ENCODE results near the gene ACVRL1.

Gene ACVRL1

DNA sequence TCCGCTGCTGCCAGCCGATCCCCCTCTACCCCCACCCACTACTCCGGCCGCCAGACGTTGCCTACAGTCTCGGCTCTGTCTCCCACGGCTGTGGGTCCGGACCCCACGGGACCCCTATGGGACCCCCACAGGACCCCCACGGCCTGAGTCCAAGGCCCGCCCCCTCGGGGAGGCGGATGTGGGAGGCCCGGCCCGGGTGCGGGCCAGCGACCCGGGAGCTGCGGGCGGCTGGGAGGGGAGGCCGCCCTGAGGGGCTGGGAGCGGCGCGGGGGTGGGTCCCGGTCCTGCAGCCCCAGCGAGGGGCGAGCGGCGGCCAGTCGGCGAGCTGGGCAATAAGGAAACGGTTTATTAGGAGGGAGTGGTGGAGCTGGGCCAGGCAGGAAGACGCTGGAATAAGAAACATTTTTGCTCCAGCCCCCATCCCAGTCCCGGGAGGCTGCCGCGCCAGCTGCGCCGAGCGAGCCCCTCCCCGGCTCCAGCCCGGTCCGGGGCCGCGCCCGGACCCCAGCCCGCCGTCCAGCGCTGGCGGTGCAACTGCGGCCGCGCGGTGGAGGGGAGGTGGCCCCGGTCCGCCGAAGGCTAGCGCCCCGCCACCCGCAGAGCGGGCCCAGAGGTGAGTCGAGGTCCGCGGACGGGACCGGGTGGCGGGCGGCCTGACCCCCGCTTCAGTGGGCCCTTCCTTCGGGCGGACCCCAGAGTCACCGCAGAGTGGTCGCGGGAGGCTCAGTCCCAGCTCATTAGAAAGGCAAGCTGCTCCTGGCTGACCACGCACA, at the start of gene ACVRL1:
Gene ACVRL1, plus strand, starts transcription at position 422 of the 773 bp plus-strand sequence. CDS start 4,971 bp downstream, outside the sequence.
- no peak for DNase-seq (ENCODE audit: low spot score)

DNA sequence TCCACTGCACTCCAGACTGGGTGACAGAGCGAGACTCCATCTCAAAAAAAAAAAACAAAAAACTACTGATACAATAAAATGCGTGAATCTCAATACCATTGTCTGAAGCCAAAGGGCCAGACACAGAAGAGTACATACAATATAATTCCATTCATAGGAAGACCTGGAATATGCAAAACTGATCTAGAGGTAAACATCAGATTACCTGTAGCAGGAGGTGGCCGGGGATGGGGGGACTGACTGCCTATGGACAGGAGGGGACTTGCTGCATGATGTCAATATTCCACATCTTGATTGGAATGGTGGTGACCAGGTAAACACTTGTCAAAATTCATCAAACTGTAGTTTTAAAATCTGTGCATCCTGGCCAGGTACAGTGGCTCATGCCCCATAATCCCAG, 46.3 kb upstream of the ACVRL1 start:
- DNase-seq (ENCODE audit: low spot score) = no peak

DNA sequence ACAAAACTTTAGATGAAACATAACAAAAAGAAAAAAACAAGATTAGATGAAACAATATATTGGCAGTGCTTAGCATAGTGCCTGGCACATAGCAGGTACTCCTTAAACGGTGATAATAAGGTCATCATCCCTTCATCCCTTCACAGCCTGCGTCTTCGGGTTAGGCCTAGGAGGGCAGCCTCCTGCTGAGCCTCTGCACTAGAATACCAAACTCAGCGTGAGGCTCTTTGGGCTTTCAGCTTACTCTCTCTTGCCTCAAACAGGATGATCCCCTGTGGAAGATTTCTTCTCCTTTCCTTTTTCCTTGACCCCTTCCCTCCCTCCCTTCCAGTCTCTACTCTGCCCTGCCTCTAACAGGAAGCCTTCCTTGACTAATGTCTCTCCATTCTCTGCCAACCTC, 44.4 kb upstream of the ACVRL1 start:
- DNase-seq (ENCODE audit: low spot score) = no peak

DNA sequence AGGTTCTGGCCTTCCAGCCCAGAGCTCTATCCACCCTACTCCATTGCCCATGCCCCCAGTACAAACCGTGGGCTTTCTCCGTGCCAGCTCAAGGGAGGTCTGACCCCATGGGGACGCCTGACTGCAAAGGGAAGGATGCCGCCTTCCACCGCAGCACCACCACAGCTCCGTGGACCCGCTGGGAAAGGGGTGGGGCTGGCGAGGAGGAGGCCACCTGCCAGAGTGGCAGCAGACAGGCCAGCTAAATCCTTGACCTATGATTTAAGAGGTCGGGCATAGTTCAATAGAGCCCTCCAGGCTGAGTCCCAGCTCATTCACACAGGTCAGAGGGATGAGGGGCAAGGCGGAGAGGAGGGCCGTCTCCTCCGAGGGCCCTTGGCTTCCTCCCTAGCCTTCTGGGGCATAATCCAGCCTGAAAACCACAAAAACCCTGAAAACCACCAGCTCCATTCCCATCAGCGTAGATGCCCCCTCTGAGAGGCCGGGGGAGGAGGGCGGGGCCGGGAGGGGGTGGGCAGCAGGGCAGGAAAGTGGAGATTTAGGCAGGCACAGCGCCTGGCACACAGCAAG, 43.9 kb upstream of the ACVRL1 start:
- no peak for DNase-seq (ENCODE audit: low spot score)

DNA sequence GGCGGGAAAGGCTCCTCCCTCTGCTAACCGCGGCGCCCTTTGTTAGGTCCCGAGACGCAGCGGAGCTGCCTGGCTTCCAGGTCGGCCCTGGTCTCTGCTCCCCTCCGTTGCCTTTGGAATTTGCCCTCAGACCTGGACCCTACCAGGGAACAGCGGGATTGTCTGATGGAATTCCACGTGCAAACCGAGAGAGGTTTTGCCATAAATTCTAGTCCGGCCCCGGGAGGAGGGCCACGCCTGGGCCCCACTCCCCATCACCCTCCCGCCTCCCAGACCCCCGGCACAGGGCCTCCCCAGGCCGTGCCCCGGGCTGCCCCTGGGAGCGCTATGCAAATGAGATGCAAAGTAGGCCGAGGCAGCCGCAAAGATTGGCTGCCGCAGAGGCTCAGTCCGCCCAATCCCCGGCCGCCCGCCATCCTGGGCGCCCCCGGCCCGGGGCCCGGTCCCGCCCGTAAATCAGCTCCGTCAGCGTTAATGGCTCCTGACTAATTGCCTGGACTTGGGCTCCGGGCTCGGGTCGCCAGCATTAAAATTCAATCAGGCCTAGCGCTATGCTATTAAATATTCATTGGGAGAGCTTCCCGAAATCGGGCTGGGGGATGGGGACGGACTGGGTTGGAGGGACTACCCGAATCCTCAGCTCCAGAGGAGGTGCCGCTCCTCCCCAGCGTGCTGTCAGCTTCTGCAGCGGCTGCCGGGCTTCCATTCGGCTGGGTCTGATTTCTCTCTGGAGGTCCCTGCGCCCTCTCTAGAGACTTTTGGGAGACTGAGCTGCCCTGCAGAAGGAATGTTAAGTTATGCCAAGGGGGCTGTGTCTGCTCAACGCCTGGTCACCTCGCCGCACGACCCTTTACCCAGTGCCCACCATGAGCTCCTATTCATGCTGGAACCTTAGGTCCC, 43.1 kb upstream of the ACVRL1 start:
- DNase-seq (ENCODE audit: low spot score) = no peak

DNA sequence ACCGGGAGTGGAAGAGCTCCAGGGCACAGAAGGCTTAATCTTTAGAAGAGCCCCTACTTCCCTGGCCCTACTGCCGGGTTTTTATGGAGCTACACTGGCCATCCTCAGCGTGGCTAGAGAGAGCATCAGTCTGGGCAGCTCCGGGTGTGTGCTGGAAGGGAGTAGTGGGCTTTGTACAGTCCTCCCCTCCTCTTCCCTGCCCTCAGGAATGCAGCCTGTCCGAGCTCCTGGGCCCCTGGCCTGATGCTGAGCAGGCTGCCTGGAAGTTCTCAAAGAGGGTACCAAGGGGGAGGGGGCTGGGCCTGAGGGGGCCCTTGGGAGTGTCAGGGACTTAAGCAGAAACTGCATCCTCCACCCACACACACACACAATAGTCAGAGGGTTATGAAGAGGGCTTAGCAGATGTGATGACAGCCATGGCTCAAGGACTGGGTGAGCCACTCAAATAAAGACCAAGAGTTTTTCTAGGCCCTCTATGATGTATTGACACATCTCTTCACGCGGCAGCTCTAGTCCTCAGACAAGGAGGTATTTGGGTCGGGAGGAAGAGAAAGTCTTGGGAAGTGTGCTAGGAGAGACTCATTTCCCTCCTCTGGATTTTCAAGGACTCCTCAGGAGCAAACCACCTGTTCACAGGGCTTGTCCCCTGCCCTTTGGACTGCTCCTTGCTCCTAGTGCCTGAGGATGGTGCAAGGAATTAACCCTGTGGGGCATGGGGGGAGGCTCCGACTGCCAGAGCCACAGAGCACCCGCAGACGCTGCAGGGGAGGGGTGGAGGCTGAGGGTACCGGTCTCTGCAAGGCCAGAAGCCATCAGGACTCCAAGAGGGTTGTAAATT, 42.3 kb upstream of the ACVRL1 start:
- DNase-seq (ENCODE audit: low spot score) = no peak

DNA sequence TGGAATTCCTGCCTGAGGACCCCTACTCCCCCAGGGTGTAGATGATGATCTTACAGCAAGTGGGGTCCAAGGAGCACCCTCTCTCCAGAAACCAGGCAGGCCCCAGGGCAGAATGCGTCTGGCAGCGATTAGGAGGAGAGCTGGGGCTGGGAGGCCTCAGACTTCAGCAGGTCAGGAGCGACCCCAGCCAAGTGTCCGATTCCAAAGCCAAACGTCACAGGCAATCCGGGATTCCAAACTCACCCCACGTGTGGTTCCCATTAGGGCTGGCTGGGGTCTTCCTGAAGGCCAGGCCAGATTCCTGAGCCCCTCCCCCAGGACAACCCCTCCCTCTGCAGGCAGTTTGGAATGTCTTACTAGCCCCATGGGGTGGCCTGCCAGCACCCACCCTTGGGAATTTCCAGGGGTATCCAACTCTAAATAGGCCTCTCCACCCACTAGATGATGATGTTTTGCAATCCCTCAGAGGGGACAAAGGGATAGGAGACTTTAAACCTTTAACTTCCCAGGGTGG, 41.5 kb upstream of the ACVRL1 start:
- DNase-seq (ENCODE audit: low spot score) = no peak

DNA sequence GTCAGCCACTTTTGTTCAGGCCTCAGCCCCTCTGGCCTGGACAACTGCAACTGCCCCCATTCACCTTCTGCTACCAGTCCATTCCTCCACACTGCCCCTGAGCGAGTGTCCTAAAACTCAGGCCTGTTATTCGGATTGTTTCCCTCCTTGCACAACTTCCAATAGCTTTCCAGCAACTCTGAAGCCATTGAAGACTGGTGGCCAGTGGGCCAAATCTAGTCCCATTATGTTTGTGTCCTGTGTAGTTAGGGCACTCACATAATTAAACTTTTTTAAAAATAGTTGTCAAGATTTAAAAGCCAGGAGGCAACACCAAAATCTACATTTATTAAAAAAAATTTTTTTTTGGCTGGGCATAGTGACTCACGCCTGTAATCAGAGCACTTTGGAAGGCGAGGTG, 41.0 kb upstream of the ACVRL1 start:
- DNase-seq (ENCODE audit: low spot score) = no peak

DNA sequence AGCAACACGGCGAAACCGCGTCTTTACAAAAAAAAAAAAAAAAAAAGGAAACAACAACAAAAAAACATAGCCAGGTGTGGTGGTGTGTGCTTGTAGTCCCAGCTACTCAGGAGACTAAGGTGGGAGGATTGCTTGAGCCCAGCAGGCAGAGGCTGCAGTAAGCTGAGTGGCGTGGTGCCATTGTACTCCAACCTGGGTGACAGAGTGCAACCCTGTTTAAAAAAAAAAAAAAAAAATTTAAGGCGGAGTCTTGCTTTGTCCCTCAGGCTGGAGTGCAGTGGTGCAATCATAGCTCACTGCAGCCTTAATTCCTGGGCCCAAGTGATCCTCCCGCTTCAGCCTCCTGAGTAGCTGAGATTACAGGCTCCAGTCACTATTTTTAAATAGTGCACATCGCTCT, 40.5 kb upstream of the ACVRL1 start:
- no peak for DNase-seq (ENCODE audit: low spot score)

DNA sequence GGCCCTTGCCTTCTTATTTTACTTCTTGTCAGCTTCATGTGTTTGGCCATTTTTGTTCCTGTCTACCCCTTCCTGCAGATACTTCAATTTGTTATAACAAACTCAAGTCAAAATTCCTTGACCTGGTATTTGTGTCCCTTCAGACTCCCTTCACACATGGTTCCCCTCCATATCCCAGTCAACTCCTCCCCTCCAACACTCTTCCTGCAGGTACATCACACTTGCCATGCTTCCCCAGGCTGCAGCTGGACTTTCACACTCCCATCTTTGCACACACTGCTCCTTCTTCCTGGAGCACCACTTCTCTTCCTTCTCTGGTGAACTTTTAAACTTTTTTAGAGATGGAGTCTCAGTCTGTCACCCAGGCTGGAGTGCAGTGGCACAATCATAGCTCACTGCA, 39.9 kb upstream of the ACVRL1 start:
- no peak for DNase-seq (ENCODE audit: low spot score)

DNA sequence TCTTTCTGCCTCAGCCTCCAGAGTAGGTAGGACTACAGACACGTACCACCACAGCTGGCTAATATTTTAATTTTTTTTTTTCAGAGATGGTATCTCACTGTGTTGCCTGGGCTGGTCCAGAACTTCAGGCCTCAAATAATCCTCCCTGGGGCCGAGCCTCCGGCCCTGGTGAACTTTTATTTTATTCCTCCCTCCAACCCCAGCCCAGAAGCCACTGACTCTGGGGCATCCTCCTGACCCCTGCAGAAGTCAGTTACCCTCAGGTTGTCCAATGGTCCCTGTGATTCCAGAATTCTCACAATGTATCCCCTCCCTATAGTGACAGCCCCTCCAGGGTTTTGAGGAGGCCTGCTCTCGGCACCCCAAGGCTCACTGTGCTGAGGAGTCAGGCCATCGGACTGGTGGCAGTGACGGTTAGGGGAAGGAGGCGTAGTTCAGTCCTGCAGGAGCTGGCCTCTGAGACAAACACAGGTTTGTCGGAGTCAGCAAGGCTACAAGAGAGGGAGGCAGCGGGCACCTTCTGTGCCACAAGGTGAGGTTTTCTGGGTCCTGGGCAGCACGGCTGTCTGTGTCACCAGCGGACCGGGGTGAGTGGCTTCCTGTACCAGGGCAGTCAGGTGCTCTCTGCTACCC, 39.4 kb upstream of the ACVRL1 start:
- no peak for DNase-seq (ENCODE audit: low spot score)

DNA sequence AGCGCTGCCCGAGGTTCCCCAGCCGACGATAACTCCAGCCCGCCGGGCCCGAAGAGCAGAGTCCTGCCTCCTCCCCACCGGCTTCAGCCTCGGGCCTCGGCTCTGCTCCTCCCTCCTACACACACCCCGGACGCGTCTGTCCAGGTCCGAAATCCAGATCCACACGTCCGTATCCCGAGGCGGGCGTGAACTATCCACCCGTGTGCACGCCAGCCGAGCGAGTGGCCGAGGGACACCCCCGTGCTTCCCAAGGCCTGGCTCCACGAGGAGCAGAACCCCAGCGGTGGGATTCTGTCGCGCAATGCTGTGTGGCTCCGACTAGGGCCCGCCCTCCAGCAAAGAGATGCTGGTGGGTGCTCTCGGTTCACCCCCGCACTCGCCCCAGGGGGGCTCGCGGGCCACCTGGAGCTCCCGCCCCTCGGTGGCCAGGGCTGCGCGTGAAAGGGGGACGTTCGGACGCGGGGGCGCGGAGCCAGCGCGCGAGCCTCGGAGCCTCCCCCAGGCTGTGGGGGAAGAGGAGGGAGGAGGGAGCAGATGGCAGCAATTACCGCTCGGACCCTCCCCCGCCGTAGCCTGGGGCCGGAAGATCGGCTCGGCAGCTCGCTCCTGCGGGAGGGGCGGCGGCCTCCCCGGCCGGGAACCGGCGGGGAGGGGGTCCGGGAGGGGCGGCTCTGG, 38.3 kb upstream of the ACVRL1 start:
- DNase-seq (ENCODE audit: low spot score) = no peak

DNA sequence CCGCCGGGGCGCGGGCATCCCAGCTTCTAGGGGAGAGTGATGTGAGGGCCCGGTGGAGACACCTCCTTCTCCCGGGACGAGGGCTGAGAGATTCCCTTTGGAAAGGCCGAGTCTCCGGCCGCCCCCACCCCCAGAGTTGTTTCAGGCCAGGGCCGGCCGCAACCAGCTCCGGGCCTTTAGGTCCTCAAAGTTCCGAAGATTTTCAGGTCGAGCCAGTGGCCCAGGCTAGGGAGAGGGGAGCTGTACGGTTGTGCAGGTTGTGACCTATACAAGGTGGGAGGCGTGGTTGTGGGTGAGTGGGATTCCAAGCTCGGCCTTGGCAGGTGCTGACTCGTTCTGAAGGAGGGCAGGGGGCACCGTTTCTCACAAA, 37.8 kb upstream of the ACVRL1 start:
- no peak for DNase-seq (ENCODE audit: low spot score)

DNA sequence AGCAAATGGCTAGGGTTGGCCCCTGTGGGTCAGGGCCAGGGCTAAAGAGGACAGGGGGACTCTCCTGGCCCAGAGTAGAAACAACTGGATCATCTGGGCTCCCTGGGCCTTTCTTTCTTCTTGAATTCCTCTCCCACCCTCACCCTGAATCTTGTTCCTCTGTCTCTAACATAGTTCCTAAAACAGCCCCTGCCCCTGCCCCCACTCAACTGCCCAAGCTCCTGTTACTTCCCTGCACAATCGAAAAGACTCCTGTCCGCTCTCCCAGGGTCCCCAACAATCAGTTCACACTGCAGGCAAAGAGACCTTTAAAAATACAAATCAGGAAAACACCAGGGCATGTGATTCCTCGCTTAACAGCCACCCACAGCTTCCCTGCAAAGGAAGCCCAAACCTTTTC, 37.4 kb upstream of the ACVRL1 start:
- no peak for DNase-seq (ENCODE audit: low spot score)

DNA sequence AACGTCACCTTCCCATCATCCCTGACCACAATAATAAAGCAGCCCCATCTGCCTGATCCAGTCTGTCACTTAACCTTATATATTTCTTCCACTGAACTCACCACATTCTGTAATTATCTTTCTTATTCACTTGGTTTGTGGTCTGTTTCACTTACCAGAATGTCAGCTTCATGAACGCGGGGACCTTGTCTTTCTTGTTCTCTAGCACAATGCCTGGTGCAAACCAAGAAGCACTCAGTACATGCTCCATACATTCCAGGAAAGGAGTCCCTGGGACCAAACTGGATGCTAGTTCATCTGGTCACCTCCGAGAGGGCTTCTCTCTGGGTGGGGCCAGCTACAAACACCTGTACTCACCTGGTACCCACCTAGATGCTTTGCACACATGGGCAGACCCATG, 36.8 kb upstream of the ACVRL1 start:
- DNase-seq (ENCODE audit: low spot score) = no peak

DNA sequence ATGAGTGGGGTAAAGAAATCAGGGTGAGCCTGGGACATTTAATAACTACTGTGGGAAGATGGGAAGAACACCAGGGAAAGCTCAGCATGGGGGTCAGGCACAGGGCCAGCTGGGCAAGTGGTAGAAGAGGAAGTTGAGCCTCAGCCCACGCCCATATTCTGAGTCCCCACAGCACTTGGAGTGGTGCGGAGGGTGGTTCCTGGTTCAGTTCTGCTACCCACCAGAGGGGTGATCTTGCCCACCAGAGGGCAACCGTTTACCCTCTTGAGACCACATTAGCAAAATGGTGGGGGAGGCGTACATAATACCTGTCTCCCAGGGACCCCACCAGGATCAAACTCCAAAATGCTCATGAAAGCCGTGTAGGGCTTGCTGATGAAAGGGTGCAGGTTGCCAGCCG, 36.2 kb upstream of the ACVRL1 start:
- DNase-seq (ENCODE audit: low spot score) = no peak

DNA sequence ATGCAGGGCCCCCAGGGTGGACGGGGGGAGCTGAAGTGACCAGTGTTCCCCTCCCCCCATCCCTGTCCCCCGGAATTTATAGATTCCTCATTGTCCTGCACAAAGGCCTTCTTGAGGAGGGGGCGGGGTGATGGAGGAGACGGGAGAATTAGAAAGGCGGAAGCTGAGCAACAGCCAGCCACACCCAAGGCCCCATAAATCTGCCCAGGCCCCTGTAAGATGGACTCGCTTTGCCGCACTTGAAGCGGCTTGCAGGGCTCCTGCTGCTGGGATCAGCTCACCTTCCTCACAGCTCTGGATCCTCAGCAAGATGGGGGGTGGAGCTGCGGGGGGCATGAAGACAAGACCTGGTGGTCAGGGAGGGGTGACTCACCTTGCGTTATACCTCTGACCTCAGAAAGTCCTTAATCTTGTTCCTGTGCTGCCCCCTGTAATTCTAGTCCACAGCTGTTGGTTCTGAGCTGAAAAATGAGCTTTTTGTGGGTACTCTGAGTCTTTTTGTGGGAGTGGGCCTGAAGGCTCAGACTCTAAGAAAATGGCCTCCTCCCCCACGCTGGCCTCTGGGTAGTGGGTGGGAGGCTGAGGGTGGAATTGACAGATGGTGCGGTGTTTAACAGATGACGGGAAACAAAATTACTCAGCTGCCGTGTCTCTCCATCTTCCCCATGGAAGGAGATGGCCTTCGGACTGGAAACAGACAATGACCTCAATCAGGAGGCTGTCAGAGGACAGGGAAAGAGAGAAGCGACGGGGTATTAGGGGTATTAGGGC, 35.2 kb upstream of the ACVRL1 start:
- DNase-seq (ENCODE audit: low spot score) = no peak

DNA sequence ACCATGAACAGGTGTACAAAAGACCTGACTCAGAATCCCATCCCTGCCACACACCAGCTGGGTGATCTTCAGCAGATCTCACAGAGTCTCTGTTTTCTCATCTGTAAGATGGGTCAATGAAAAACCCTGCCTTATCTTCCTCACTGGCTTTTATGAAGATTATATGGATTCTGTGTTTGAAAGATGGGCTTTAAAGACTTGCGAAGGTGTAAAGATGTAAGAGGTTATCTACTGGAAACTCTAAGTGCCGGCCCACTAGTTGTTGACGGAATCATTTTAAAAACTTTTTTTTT, 34.7 kb upstream of the ACVRL1 start:
- no peak for DNase-seq (ENCODE audit: low spot score)

DNA sequence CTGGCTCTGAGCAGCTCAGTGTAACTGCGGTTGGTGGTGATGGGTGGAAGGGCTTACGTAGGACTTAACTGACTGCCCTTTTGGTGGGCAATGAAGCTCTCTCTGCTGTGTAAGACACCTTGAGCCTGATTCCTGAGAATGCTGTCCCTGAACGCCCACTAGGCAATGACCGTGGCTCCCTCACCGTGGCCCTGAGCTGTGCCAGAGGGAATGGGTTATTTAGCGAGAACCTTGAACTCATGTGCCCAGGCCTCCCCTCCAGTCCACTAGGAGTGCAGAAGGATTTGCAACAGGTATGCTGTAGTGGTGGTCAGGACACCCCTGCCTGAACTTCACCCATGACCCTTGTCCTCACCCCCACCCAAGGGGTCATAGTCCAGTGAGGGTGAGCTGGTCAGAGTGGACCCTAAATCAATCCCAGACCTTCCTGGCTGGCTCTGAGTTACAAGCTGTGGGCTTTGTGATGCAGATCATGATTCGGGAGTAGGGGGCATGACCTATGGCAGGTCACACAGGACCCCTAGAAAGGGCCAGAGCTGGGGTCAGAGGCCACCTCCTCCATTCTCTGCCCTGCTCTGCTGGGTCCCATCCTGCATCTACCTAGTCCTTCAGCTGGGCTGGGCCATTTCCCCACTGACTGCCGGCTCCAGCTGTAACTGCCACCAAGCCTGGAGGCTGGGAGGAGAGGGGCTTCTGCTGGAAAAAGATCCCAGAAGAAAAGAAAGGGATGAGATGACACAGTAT, 33.9 kb upstream of the ACVRL1 start:
- DNase-seq (ENCODE audit: low spot score) = no peak

DNA sequence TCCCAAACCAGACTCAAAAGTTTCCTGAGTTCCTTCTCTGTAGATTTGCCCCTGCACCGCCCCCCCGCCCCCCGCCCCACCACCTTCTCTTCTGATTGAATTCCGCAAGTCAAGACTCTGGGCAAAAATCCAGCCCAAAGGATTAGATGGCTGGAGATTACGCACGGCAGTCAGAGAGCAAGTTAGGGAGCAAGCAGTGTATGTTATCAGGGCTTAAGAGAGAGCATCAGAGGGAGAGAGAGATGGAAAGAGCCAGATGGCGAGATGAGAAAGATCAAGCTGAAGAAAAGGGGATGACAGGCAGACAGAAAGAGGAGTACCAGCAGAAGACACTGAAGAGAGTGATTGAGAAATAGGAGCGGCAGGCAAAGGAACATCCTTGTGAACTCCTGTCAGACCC, 33.3 kb upstream of the ACVRL1 start:
- DNase-seq (ENCODE audit: low spot score) = no peak
